Mesenchymal stem cell (in vitro differentiated cells and primary cell): ENCODE data around the gene UBE2Q1.
A peak's percentile ranks its signal among the peaks of the same experiment; 100 is the strongest.

Experiments used
- DNase-seq: peaks from one replicate; pipeline ENCODE4 v3.0.0-alpha.2; 2013
- H2AFZ ChIP-seq: one replicate; pipeline ENCODE4 v1.6.1; 2013; ENCODE audit warnings: low read depth, mild to moderate bottlenecking, control low read depth, inconsistent platforms, low read length, moderate library complexity
- H2AK5ac ChIP-seq: 2 replicates; pipeline ENCODE4 v1.6.1; 2013; ENCODE audit warnings: low read length, moderate library complexity, mild to moderate bottlenecking, inconsistent platforms; ENCODE audit not compliant: severe bottlenecking
- H2BK120ac ChIP-seq: one replicate; pipeline ENCODE4 v1.6.1; 2013; ENCODE audit warnings: low read depth, mild to moderate bottlenecking, inconsistent platforms, low read length, moderate library complexity
- H2BK12ac ChIP-seq, 2 experiments: one replicate each; pipeline ENCODE4 v1.6.1; 2013; ENCODE audit warnings: inconsistent platforms in 2 of 2, low read length in 2 of 2, mild to moderate bottlenecking in 2 of 2, moderate library complexity in 2 of 2, control low read depth in 1 of 2
- H2BK15ac ChIP-seq: one replicate; pipeline ENCODE4 v1.6.1; 2013; ENCODE audit warnings: mild to moderate bottlenecking, low read depth, inconsistent platforms; ENCODE audit not compliant: poor library complexity, severe bottlenecking
- H2BK5ac ChIP-seq: 2 replicates; pipeline ENCODE4 v1.6.1; 2013; ENCODE audit warnings: low read depth, mild to moderate bottlenecking, low read length, control low read depth, inconsistent platforms; ENCODE audit not compliant: poor library complexity, severe bottlenecking
- H3K14ac ChIP-seq, 2 experiments: one replicate each; pipeline ENCODE4 v1.6.1; 2013; ENCODE audit warnings: inconsistent platforms in 2 of 2, low read length in 2 of 2, control low read depth in 1 of 2, mild to moderate bottlenecking in 1 of 2, moderate library complexity in 1 of 2
- H3K18ac ChIP-seq, 2 experiments: one replicate each; pipeline ENCODE4 v1.6.1; 2013; ENCODE audit warnings: inconsistent platforms in 2 of 2, low read length in 2 of 2, control low read depth in 1 of 2, low read depth in 1 of 2, mild to moderate bottlenecking in 1 of 2
- H3K23ac ChIP-seq, 2 experiments: one replicate each; pipeline ENCODE4 v1.6.1; 2013; ENCODE audit warnings: inconsistent platforms in 2 of 2, low read length in 2 of 2, mild to moderate bottlenecking in 2 of 2, moderate library complexity in 2 of 2, control low read depth in 1 of 2
- H3K27ac ChIP-seq: 2 replicates; pipeline ENCODE4 v1.5.1; 2013; ENCODE audit warnings: mild to moderate bottlenecking, moderate library complexity, low read length, control low read depth, inconsistent platforms; ENCODE audit not compliant: poor library complexity, severe bottlenecking
- H3K27me3 ChIP-seq, 2 experiments: 2 replicates each; pipeline versions ENCODE4 v1.6.1 to v1.7.0; 2013; ENCODE audit warnings: low read length in 2 of 2, mild to moderate bottlenecking in 2 of 2, moderate library complexity in 2 of 2, control low read depth in 1 of 2, inconsistent platforms in 1 of 2; ENCODE audit not compliant: control insufficient read depth in 1 of 2, insufficient read depth in 1 of 2
- H3K36me3 ChIP-seq, 2 experiments: 2 replicates each; pipeline versions ENCODE4 v1.6.1 to v1.7.0; 2013; ENCODE audit warnings: low read length in 2 of 2, control low read depth in 1 of 2, inconsistent platforms in 1 of 2, low read depth in 1 of 2, mild to moderate bottlenecking in 1 of 2; ENCODE audit not compliant: insufficient read depth in 2 of 2, control insufficient read depth in 1 of 2
- H3K4ac ChIP-seq, 2 experiments: one replicate each; pipeline ENCODE4 v1.6.1; 2013; ENCODE audit warnings: inconsistent platforms in 2 of 2, low read length in 2 of 2, mild to moderate bottlenecking in 2 of 2, moderate library complexity in 2 of 2, control low read depth in 1 of 2, low read depth in 1 of 2
- H3K4me1 ChIP-seq: 2 replicates; pipeline ENCODE4 v1.6.1; 2013; ENCODE audit warnings: low read depth, low read length, control low read depth; ENCODE audit not compliant: control insufficient read depth, insufficient read depth
- H3K4me2 ChIP-seq: 2 replicates; pipeline ENCODE4 v1.6.1; 2013; ENCODE audit warnings: low read length, mild to moderate bottlenecking, inconsistent platforms; ENCODE audit not compliant: poor library complexity, severe bottlenecking
- H3K4me3 ChIP-seq, 2 experiments: 2 replicates each; pipeline versions ENCODE4 v1.5.1 to v1.7.0; 2013; ENCODE audit warnings: low read length in 2 of 2, mild to moderate bottlenecking in 2 of 2, control low read depth in 1 of 2, low read depth in 1 of 2; ENCODE audit not compliant: insufficient read depth in 1 of 2
- H3K79me1 ChIP-seq: replicated peaks from 2 replicates; pipeline ENCODE4 v1.6.1; 2013; ENCODE audit warnings: mild to moderate bottlenecking, control low read depth, low read length, inconsistent platforms; ENCODE audit not compliant: poor library complexity, severe bottlenecking
- H3K9ac ChIP-seq: 2 replicates; pipeline ENCODE4 v1.7.0; 2013; ENCODE audit warnings: mild to moderate bottlenecking, low read length, moderate library complexity
- H3K9me3 ChIP-seq: 2 replicates; pipeline ENCODE4 v1.7.0; 2013; ENCODE audit warnings: mild to moderate bottlenecking, low read length; ENCODE audit not compliant: control insufficient read depth
- H4K8ac ChIP-seq: one replicate; pipeline ENCODE4 v1.6.1; 2013; ENCODE audit warnings: inconsistent platforms, mild to moderate bottlenecking, low read length, moderate library complexity
- H4K91ac ChIP-seq: one replicate; pipeline ENCODE4 v1.6.1; 2013; ENCODE audit warnings: mild to moderate bottlenecking, low read length, inconsistent platforms
- WGBS: methylation state at CpG from one replicate; pipeline ENCODE4 v1.1.7; 2013; ENCODE audit warnings: mixed read lengths; 5-methylcytosine and 5-hydroxymethylcytosine counted together

The UBE2Q1 gene

DNA sequence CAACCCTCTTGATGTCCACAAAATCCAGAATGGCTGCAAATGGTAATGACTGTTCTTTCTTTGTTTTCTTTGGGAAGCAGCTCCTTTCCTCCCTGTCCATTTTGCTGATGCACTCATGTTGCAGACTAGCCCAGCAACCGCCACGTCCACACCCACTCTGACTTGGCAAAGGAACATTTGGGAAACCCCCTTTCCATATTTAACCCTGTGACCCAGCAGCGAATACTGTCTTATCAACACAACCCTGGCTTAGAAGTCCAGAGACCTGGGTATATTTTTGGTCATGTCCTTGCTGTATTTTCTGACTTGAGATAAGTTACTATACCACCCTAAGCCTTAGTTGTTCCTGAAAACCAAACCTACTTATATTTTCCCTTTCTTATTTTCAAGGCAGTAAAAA lies 38.1 kb downstream of the UBE2Q1 start:
- Histone ChIP-seq H3K27me3 (peaks cover 27 to 54% of the 10 kb centered on the region in 2 experiments), H3K36me3 (no peaks in the 10 kb centered on the region), H4K91ac (no peak overlapping the region), H2AFZ (no peak overlapping the region), H3K4ac (no peak overlapping the region), H3K79me1 (no peaks in the 10 kb centered on the region), H2BK5ac (no peak overlapping the region), H3K4me1 (no peaks in the 10 kb centered on the region), H3K9ac (no peak overlapping the region), H2BK12ac (no peak overlapping the region), H3K4me2 (no peak overlapping the region), H3K23ac (no peak overlapping the region), H2BK15ac (no peak overlapping the region), H3K27ac (no peak overlapping the region), H3K9me3 (peaks cover 5% of the 10 kb centered on the region), H2AK5ac (no peak overlapping the region), H4K8ac (no peak overlapping the region), H3K4me3 (no peak overlapping the region), H3K18ac (no peak overlapping the region), H2BK120ac (no peak overlapping the region), H3K14ac (no peak overlapping the region)
- WGBS = 74% methylated on average over 2 of the region's 3 CpGs
- no peak for DNase-seq

- Histone ChIP-seq H3K4me1 (no peaks in the 10 kb centered on the region), H3K4me3 (no peak overlapping the region), H2AFZ (no peak overlapping the region), H2BK15ac (no peak overlapping the region), H3K9me3 (peaks cover 5% of the 10 kb centered on the region), H3K36me3 (no peaks in the 10 kb centered on the region), H3K79me1 (no peaks in the 10 kb centered on the region), H2BK120ac (no peak overlapping the region), H3K4me2 (no peak overlapping the region), H3K18ac (no peak overlapping the region), H3K23ac (no peak overlapping the region), H2BK12ac (no peak overlapping the region), H3K4ac (no peak overlapping the region), H4K8ac (no peak overlapping the region), H3K27ac (no peak overlapping the region), H4K91ac (peak overlapping the region; percentile 57), H2BK5ac (no peak overlapping the region), H3K14ac (peak overlapping the region in 1 of 2 experiments; percentile 1), H3K27me3 (peaks cover 27 to 54% of the 10 kb centered on the region in 2 experiments), H3K9ac (no peak overlapping the region), H2AK5ac (no peak overlapping the region)
- DNase-seq = no peak
- 80% methylated on average over 9 of the region's 9 CpGs for WGBS
Measured at GRCh38 chr1:154519591-154519991, 38.9 kb downstream of the UBE2Q1 start.

GRCh38 chr1:154517661-154518060 lies 40.8 kb downstream of the UBE2Q1 start:
- H3K79me1 ChIP-seq = no peaks in the 10 kb centered on the region
- H2AK5ac ChIP-seq = no peak overlapping the region
- 94% methylated on average over 11 of the region's 11 CpGs for WGBS
- no peaks in the 10 kb centered on the region for H3K36me3 ChIP-seq
- no peak overlapping the region for H2AFZ ChIP-seq
- H4K8ac ChIP-seq = no peak overlapping the region
- H3K27ac ChIP-seq = no peak overlapping the region
- no peak overlapping the region for H4K91ac ChIP-seq
- H3K14ac ChIP-seq = no peak overlapping the region
- no peak overlapping the region for H3K4me3 ChIP-seq
- no peak for DNase-seq
- no peaks in the 10 kb centered on the region for H3K9me3 ChIP-seq
- H3K4me1 ChIP-seq = no peaks in the 10 kb centered on the region
- no peak overlapping the region for H3K23ac ChIP-seq
- peaks cover 41 to 53% of the 10 kb centered on the region in 2 experiments for H3K27me3 ChIP-seq
- no peak overlapping the region for H3K4me2 ChIP-seq
- H3K9ac ChIP-seq = no peak overlapping the region
- no peak overlapping the region for H2BK12ac ChIP-seq
- no peak overlapping the region for H2BK120ac ChIP-seq
- no peak overlapping the region for H3K4ac ChIP-seq
- H2BK15ac ChIP-seq = no peak overlapping the region
- H2BK5ac ChIP-seq = no peak overlapping the region
- H3K18ac ChIP-seq = no peak overlapping the region

GRCh38 chr1:154514066-154514553 lies 44.4 kb downstream of the UBE2Q1 start:
- Histone ChIP-seq H3K4me2 (no peak overlapping the region), H2BK12ac (no peak overlapping the region), H2BK15ac (no peak overlapping the region), H2AK5ac (no peak overlapping the region), H2AFZ (no peak overlapping the region), H2BK120ac (no peak overlapping the region), H3K27me3 (peaks cover 33 to 38% of the 10 kb centered on the region in 2 experiments), H3K79me1 (no peaks in the 10 kb centered on the region), H3K23ac (no peak overlapping the region), H3K14ac (no peak overlapping the region), H3K4me3 (no peak overlapping the region), H3K18ac (no peak overlapping the region), H2BK5ac (no peak overlapping the region), H3K27ac (no peak overlapping the region), H3K4ac (no peak overlapping the region), H3K36me3 (no peaks in the 10 kb centered on the region), H3K9me3 (no peaks in the 10 kb centered on the region), H3K9ac (no peak overlapping the region), H3K4me1 (no peaks in the 10 kb centered on the region), H4K8ac (no peak overlapping the region), H4K91ac (no peak overlapping the region)
- 92% methylated on average over 3 of the region's 7 CpGs for WGBS
- no peak for DNase-seq
